ENCODE measurements around the gene PCNX1.

The PCNX1 gene

GRCh38 chr14:70954068-70954467 is 46.8 kb downstream of the PCNX1 start:
- H3K9ac ChIP-seq (ENCODE audit: low read length in 5 of 5) = no peak overlapping the region
- H3K27me3 ChIP-seq (ENCODE audit: control insufficient read depth in 5 of 5, insufficient read depth in 4 of 5, low read length in 5 of 5) = no peaks in the 10 kb centered on the region
- H3K36me3 ChIP-seq (ENCODE audit: control insufficient read depth in 5 of 5, insufficient read depth in 5 of 5, low read length in 5 of 5) = peaks cover 4 to 8% (median 6%) of the 10 kb centered on the region in 5 donors
- no peak overlapping the region for H3K4me3 ChIP-seq (ENCODE audit: low read depth in 1 of 5, low read length in 5 of 5)
- no peaks in the 10 kb centered on the region for H3K9me3 ChIP-seq (ENCODE audit: control insufficient read depth in 5 of 5, low read length in 5 of 5)
- peaks cover 0 to 13% (median 9%) of the 10 kb centered on the region in 5 donors for H3K4me1 ChIP-seq (ENCODE audit: control insufficient read depth in 5 of 5, insufficient read depth in 5 of 5, low read length in 5 of 5)
- no peak overlapping the region for H3K27ac ChIP-seq (ENCODE audit: low read depth, low read length)

GRCh38 chr14:70955543-70956480 is 48.6 kb downstream of the PCNX1 start:
- Histone ChIP-seq H3K9ac (ENCODE audit: low read length in 5 of 5) (peak overlapping the region in 1 of 5 donors; percentile 4), H3K4me3 (ENCODE audit: low read depth in 1 of 5, low read length in 5 of 5) (no peak overlapping the region), H3K27me3 (ENCODE audit: control insufficient read depth in 5 of 5, insufficient read depth in 4 of 5, low read length in 5 of 5) (no peaks in the 10 kb centered on the region), H3K27ac (ENCODE audit: low read depth, low read length) (no peak overlapping the region), H3K36me3 (ENCODE audit: control insufficient read depth in 5 of 5, insufficient read depth in 5 of 5, low read length in 5 of 5) (peaks cover 0 to 5% (median 0%) of the 10 kb centered on the region in 5 donors), H3K9me3 (ENCODE audit: control insufficient read depth in 5 of 5, low read length in 5 of 5) (no peaks in the 10 kb centered on the region), H3K4me1 (ENCODE audit: control insufficient read depth in 5 of 5, insufficient read depth in 5 of 5, low read length in 5 of 5) (peaks cover 0 to 13% (median 9%) of the 10 kb centered on the region in 5 donors)

GRCh38 chr14:70956511-70956910 is 49.3 kb downstream of the PCNX1 start:
- H3K27ac ChIP-seq (ENCODE audit: low read depth, low read length) = no peak overlapping the region
- H3K9me3 ChIP-seq (ENCODE audit: control insufficient read depth in 5 of 5, low read length in 5 of 5) = no peaks in the 10 kb centered on the region
- no peaks in the 10 kb centered on the region for H3K27me3 ChIP-seq (ENCODE audit: control insufficient read depth in 5 of 5, insufficient read depth in 4 of 5, low read length in 5 of 5)
- peaks cover 0 to 5% (median 0%) of the 10 kb centered on the region in 5 donors for H3K36me3 ChIP-seq (ENCODE audit: control insufficient read depth in 5 of 5, insufficient read depth in 5 of 5, low read length in 5 of 5)
- peaks cover 0 to 13% (median 9%) of the 10 kb centered on the region in 5 donors for H3K4me1 ChIP-seq (ENCODE audit: control insufficient read depth in 5 of 5, insufficient read depth in 5 of 5, low read length in 5 of 5)
- H3K9ac ChIP-seq (ENCODE audit: low read length in 5 of 5) = no peak overlapping the region
- H3K4me3 ChIP-seq (ENCODE audit: low read depth in 1 of 5, low read length in 5 of 5) = no peak overlapping the region

GRCh38 chr14:70957710-70958109 is 50.5 kb downstream of the PCNX1 start:
- Histone ChIP-seq H3K36me3 (ENCODE audit: control insufficient read depth in 5 of 5, insufficient read depth in 5 of 5, low read length in 5 of 5) (peaks cover 0 to 7% (median 0%) of the 10 kb centered on the region in 5 donors), H3K27me3 (ENCODE audit: control insufficient read depth in 5 of 5, insufficient read depth in 4 of 5, low read length in 5 of 5) (no peaks in the 10 kb centered on the region), H3K9ac (ENCODE audit: low read length in 5 of 5) (no peak overlapping the region), H3K4me1 (ENCODE audit: control insufficient read depth in 5 of 5, insufficient read depth in 5 of 5, low read length in 5 of 5) (peaks cover 0 to 13% (median 9%) of the 10 kb centered on the region in 5 donors), H3K4me3 (ENCODE audit: low read depth in 1 of 5, low read length in 5 of 5) (no peak overlapping the region), H3K9me3 (ENCODE audit: control insufficient read depth in 5 of 5, low read length in 5 of 5) (no peaks in the 10 kb centered on the region), H3K27ac (ENCODE audit: low read depth, low read length) (no peak overlapping the region)

- peaks cover 2 to 16% (median 12%) of the 10 kb centered on the region in 5 donors for H3K36me3 ChIP-seq (ENCODE audit: control insufficient read depth in 5 of 5, insufficient read depth in 5 of 5, low read length in 5 of 5)
- no peak overlapping the region for H3K4me3 ChIP-seq (ENCODE audit: low read depth in 1 of 5, low read length in 5 of 5)
- no peak overlapping the region for H3K27ac ChIP-seq (ENCODE audit: low read depth, low read length)
- H3K27me3 ChIP-seq (ENCODE audit: control insufficient read depth in 5 of 5, insufficient read depth in 4 of 5, low read length in 5 of 5) = no peaks in the 10 kb centered on the region
- no peaks in the 10 kb centered on the region for H3K9me3 ChIP-seq (ENCODE audit: control insufficient read depth in 5 of 5, low read length in 5 of 5)
- no peak overlapping the region for H3K9ac ChIP-seq (ENCODE audit: low read length in 5 of 5)
- no peaks in the 10 kb centered on the region for H3K4me1 ChIP-seq (ENCODE audit: control insufficient read depth in 5 of 5, insufficient read depth in 5 of 5, low read length in 5 of 5)
These were observed 55.7 kb downstream of the PCNX1 start for GRCh38 chr14:70962935-70963334.

- Histone ChIP-seq H3K9ac (ENCODE audit: low read length in 5 of 5) (no peak overlapping the region), H3K4me3 (ENCODE audit: low read depth in 1 of 5, low read length in 5 of 5) (no peak overlapping the region), H3K27ac (ENCODE audit: low read depth, low read length) (no peak overlapping the region), H3K4me1 (ENCODE audit: control insufficient read depth in 5 of 5, insufficient read depth in 5 of 5, low read length in 5 of 5) (no peaks in the 10 kb centered on the region), H3K27me3 (ENCODE audit: control insufficient read depth in 5 of 5, insufficient read depth in 4 of 5, low read length in 5 of 5) (no peaks in the 10 kb centered on the region), H3K36me3 (ENCODE audit: control insufficient read depth in 5 of 5, insufficient read depth in 5 of 5, low read length in 5 of 5) (peaks cover 6 to 23% (median 15%) of the 10 kb centered on the region in 5 donors), H3K9me3 (ENCODE audit: control insufficient read depth in 5 of 5, low read length in 5 of 5) (no peaks in the 10 kb centered on the region)
These were observed 57.2 kb downstream of the PCNX1 start for GRCh38 chr14:70964492-70964891.

- no peaks in the 10 kb centered on the region for H3K27me3 ChIP-seq (ENCODE audit: control insufficient read depth in 5 of 5, insufficient read depth in 4 of 5, low read length in 5 of 5)
- no peak overlapping the region for H3K4me3 ChIP-seq (ENCODE audit: low read depth in 1 of 5, low read length in 5 of 5)
- no peaks in the 10 kb centered on the region for H3K9me3 ChIP-seq (ENCODE audit: control insufficient read depth in 5 of 5, low read length in 5 of 5)
- H3K36me3 ChIP-seq (ENCODE audit: control insufficient read depth in 5 of 5, insufficient read depth in 5 of 5, low read length in 5 of 5) = peaks cover 8 to 20% (median 15%) of the 10 kb centered on the region in 5 donors
- H3K9ac ChIP-seq (ENCODE audit: low read length in 5 of 5) = peak overlapping the region in 2 of 5 donors; percentile 5 to 28
- no peak overlapping the region for H3K27ac ChIP-seq (ENCODE audit: low read depth, low read length)
- H3K4me1 ChIP-seq (ENCODE audit: control insufficient read depth in 5 of 5, insufficient read depth in 5 of 5, low read length in 5 of 5) = no peaks in the 10 kb centered on the region
These were observed 64.3 kb downstream of the PCNX1 start for GRCh38 chr14:70971560-70971959.

- Histone ChIP-seq H3K4me3 (ENCODE audit: low read depth in 1 of 5, low read length in 5 of 5) (no peak overlapping the region), H3K9ac (ENCODE audit: low read length in 5 of 5) (peak overlapping the region in 1 of 5 donors; percentile 28), H3K36me3 (ENCODE audit: control insufficient read depth in 5 of 5, insufficient read depth in 5 of 5, low read length in 5 of 5) (peaks cover 16 to 26% (median 22%) of the 10 kb centered on the region in 5 donors), H3K27me3 (ENCODE audit: control insufficient read depth in 5 of 5, insufficient read depth in 4 of 5, low read length in 5 of 5) (no peaks in the 10 kb centered on the region), H3K9me3 (ENCODE audit: control insufficient read depth in 5 of 5, low read length in 5 of 5) (no peaks in the 10 kb centered on the region), H3K4me1 (ENCODE audit: control insufficient read depth in 5 of 5, insufficient read depth in 5 of 5, low read length in 5 of 5) (no peaks in the 10 kb centered on the region), H3K27ac (ENCODE audit: low read depth, low read length) (no peak overlapping the region)
These were observed 65.1 kb downstream of the PCNX1 start for GRCh38 chr14:70972107-70972976.

GRCh38 chr14:70976591-70976990 is 69.3 kb downstream of the PCNX1 start:
- Histone ChIP-seq H3K4me1 (ENCODE audit: control insufficient read depth in 5 of 5, insufficient read depth in 5 of 5, low read length in 5 of 5) (peaks cover 0 to 5% (median 4%) of the 10 kb centered on the region in 5 donors), H3K9me3 (ENCODE audit: control insufficient read depth in 5 of 5, low read length in 5 of 5) (no peaks in the 10 kb centered on the region)

More at GRCh38 chr14:70976591-70976990, 69.3 kb downstream of the PCNX1 start:
- Histone ChIP-seq H3K36me3 (ENCODE audit: control insufficient read depth in 5 of 5, insufficient read depth in 5 of 5, low read length in 5 of 5) (peaks cover 19 to 22% (median 20%) of the 10 kb centered on the region in 5 donors), H3K27ac (ENCODE audit: low read depth, low read length) (no peak overlapping the region), H3K9ac (ENCODE audit: low read length in 5 of 5) (no peak overlapping the region), H3K4me3 (ENCODE audit: low read depth in 1 of 5, low read length in 5 of 5) (no peak overlapping the region), H3K27me3 (ENCODE audit: control insufficient read depth in 5 of 5, insufficient read depth in 4 of 5, low read length in 5 of 5) (no peaks in the 10 kb centered on the region)

Data from subcutaneous abdominal adipose tissue (tissue), 5 donors.